ENCODE results near the gene DAP3.
A peak's percentile ranks its signal among the peaks of the same experiment; 100 is the strongest.
"Not testable (repeated sequence)": the region's sequence is repeated elsewhere in the genome, so short reads cannot be mapped to it uniquely, and the experiment has no call there.

DAP3 gene

GRCh38 chr1:155657463-155657862 lies 31.4 kb upstream of the DAP3 start:
- H3K4me1 ChIP-seq (ENCODE audit: insufficient read depth, low read length) = no peaks in the 10 kb centered on the region

GRCh38 chr1:155661239-155661638 lies 27.7 kb upstream of the DAP3 start:
- H3K9me3 ChIP-seq (ENCODE audit: low read length); H3K27me3 ChIP-seq (ENCODE audit: insufficient read depth, low read length); H3K4me1 ChIP-seq (ENCODE audit: insufficient read depth, low read length); H3K4me3 ChIP-seq (ENCODE audit: low read length); H2AFZ ChIP-seq (ENCODE audit: low read depth, low read length): not testable (repeated sequence)
- H3K36me3 ChIP-seq (ENCODE audit: insufficient read depth, low read length) = peaks cover 69% of the 10 kb centered on the region

More at GRCh38 chr1:155657463-155657862, 31.4 kb upstream of the DAP3 start:
- Histone ChIP-seq H3K9me3 (ENCODE audit: low read length) (no peaks in the 10 kb centered on the region), H3K27me3 (ENCODE audit: insufficient read depth, low read length) (no peaks in the 10 kb centered on the region), H3K4me3 (ENCODE audit: low read length) (no peak overlapping the region), H2AFZ (ENCODE audit: low read depth, low read length) (no peak overlapping the region), H3K36me3 (ENCODE audit: insufficient read depth, low read length) (peaks cover 38% of the 10 kb centered on the region)

DNA sequence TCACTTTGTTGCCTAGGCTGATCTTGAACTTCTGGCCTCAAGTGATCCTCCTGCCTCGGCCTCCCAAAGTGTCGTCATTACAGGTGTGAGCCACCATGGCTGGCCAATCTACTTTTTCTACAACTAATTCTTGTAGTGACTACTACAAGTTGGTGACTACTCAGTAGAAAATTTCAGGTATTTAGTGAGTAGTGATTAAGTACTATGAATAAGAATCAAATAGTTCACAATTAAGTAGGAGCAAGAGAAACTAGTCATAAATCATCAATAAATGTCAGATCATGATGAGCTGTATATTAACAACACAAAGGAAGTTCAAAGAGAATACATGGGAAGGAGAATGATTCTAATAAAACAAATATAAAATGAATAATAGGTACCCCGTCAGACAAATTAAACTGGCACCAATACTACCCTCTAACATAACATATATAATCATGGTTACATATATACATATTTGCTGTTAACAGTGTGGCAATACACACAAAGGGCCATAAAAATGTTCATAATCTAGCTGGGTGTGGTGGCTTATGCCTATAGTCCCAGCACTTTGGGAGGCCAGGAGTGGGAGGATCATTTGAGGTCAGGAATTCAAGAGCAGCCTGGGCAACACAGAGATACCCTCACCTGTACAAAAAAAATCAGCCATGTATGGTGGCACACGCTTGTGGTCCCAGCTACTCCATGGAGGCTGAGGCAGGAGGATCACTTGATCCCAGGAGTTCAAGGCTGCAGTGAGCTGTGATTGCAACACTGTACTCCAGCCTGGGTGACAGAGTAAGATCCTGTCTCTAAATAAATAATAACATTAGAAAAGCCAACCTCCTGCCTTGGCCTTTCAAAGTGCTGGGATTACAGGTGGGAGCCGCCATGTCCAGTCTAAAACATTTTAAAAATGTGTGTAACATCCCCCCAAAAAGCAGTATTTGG lies 19.4 kb upstream of the DAP3 start:
- Histone ChIP-seq H3K4me3 (ENCODE audit: low read length) (no peak overlapping the region), H3K4me1 (ENCODE audit: insufficient read depth, low read length) (no peaks in the 10 kb centered on the region), H3K36me3 (ENCODE audit: insufficient read depth, low read length) (peaks cover 88% of the 10 kb centered on the region), H3K9me3 (ENCODE audit: low read length) (no peaks in the 10 kb centered on the region), H3K27me3 (ENCODE audit: insufficient read depth, low read length) (no peaks in the 10 kb centered on the region), H2AFZ (ENCODE audit: low read depth, low read length) (no peak overlapping the region)

DNA sequence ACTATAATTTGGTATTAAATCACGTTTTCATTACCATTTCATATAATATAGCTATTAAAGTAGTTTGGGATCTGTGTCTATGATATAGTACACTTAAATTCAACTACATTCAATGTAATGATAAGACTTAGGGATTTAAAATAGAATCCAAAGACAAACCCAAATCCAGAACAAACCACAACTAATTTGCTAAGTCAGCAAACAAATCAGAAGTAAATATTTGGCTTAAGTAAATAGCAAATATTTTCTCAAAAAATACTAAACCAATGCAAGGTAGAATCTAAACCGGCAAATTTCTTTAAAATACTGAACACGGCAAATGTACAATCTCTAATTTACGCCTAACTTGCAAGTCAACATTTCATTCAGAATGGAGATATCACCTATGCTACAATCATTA lies 17.1 kb upstream of the DAP3 start:
- no peaks in the 10 kb centered on the region for H3K27me3 ChIP-seq (ENCODE audit: insufficient read depth, low read length)
- H2AFZ ChIP-seq (ENCODE audit: low read depth, low read length) = no peak overlapping the region
- peaks cover 83% of the 10 kb centered on the region for H3K36me3 ChIP-seq (ENCODE audit: insufficient read depth, low read length)
- H3K9me3 ChIP-seq (ENCODE audit: low read length) = no peaks in the 10 kb centered on the region
- no peaks in the 10 kb centered on the region for H3K4me1 ChIP-seq (ENCODE audit: insufficient read depth, low read length)
- H3K4me3 ChIP-seq (ENCODE audit: low read length) = no peak overlapping the region

DNA sequence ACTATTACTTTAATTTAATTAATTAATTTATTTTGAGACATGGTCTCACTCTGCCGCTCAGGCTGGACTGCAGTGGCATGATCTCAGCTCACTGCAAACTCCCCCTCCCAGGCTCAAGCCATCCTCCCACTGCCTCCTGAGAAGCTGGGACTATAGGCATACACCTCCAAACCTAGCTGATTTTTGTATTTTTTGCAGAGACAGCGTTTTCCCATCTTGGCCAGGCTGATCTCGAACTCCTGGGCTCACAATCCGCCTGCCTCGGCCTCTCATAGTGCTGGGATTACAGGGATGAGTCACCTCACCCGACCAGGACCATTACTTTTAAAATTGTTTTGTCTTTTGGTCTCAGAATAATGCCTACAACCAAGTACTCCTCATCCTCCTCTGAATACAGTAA lies 15.9 kb upstream of the DAP3 start:
- H3K27me3 ChIP-seq (ENCODE audit: insufficient read depth, low read length) = no peaks in the 10 kb centered on the region
- H3K36me3 ChIP-seq (ENCODE audit: insufficient read depth, low read length) = peaks cover 84% of the 10 kb centered on the region
- no peak overlapping the region for H3K4me3 ChIP-seq (ENCODE audit: low read length)
- no peaks in the 10 kb centered on the region for H3K9me3 ChIP-seq (ENCODE audit: low read length)
- H3K4me1 ChIP-seq (ENCODE audit: insufficient read depth, low read length) = no peaks in the 10 kb centered on the region
- no peak overlapping the region for H2AFZ ChIP-seq (ENCODE audit: low read depth, low read length)

DNA sequence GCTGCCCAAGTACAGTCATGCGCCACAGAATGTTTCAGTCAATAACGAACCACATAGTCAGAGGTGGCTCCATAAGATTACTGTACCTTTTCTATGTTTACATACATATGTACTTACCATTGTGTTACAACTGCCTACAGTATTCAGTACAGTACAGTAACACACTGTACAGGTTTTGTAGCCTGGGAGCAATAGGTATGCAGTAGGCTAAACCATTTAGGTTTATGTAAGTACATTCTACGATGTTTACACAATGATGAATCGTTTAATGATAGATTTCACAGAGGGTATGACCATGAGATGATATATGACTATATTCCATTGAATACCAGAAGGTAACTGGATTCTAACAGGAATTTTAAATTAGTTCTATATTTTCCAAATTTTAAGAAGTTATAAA lies 10.9 kb upstream of the DAP3 start:
- no peaks in the 10 kb centered on the region for H3K4me1 ChIP-seq (ENCODE audit: insufficient read depth, low read length)
- H2AFZ ChIP-seq (ENCODE audit: low read depth, low read length) = no peak overlapping the region
- no peaks in the 10 kb centered on the region for H3K9me3 ChIP-seq (ENCODE audit: low read length)
- no peaks in the 10 kb centered on the region for H3K27me3 ChIP-seq (ENCODE audit: insufficient read depth, low read length)
- H3K4me3 ChIP-seq (ENCODE audit: low read length) = no peak overlapping the region
- peaks cover 65% of the 10 kb centered on the region for H3K36me3 ChIP-seq (ENCODE audit: insufficient read depth, low read length)

DNA sequence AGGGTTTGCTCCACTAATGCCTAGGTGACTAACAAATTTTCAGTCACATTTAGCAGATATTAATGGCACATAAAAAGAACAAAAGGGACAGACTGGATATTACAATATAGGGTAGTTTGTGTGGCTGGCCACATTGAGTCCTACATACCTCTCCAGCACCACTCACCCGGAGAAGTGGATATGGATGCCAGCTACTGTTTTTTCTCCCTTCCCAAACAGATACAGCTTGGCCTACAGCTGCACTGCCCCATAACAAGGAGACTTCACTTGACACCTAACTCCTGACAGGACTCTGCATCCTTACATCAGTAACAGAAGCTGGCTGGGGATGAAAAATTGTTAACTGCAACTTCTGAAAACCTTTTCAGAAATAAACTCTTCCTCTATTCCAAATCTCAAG lies 9.9 kb upstream of the DAP3 start:
- not testable (repeated sequence) for H3K4me3 ChIP-seq (ENCODE audit: low read length); H3K4me1 ChIP-seq (ENCODE audit: insufficient read depth, low read length); H2AFZ ChIP-seq (ENCODE audit: low read depth, low read length); H3K27me3 ChIP-seq (ENCODE audit: insufficient read depth, low read length); H3K9me3 ChIP-seq (ENCODE audit: low read length)
- peaks cover 64% of the 10 kb centered on the region for H3K36me3 ChIP-seq (ENCODE audit: insufficient read depth, low read length)

- Histone ChIP-seq H2AFZ (ENCODE audit: low read depth, low read length) (no peak overlapping the region), H3K27me3 (ENCODE audit: insufficient read depth, low read length) (no peaks in the 10 kb centered on the region), H3K36me3 (ENCODE audit: insufficient read depth, low read length) (peaks cover 54% of the 10 kb centered on the region), H3K4me1 (ENCODE audit: insufficient read depth, low read length) (no peaks in the 10 kb centered on the region), H3K9me3 (ENCODE audit: low read length) (no peaks in the 10 kb centered on the region), H3K4me3 (ENCODE audit: low read length) (no peak overlapping the region)
Observed at GRCh38 chr1:155680531-155680930, 8.4 kb upstream of the DAP3 start.

DNA sequence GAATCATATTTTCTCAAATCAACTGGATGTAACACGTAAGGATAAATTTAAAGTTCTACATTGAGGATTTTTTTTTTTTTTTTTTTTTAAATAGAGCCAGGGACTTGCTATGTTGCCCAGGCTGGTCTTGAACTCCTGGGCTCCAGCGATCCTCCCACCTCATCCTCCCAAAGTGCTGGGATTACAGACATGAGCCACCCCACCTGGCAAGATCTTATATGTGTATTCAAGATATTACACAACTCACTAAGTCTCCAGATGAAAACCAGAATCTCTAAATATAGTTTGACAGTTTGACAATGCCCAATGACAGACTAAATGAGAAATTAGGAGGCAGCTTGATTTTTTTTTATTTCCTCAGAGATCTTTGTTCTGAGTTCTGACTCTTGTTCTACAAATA lies 7.1 kb upstream of the DAP3 start:
- H2AFZ ChIP-seq (ENCODE audit: low read depth, low read length) = no peak overlapping the region
- peaks cover 46% of the 10 kb centered on the region for H3K36me3 ChIP-seq (ENCODE audit: insufficient read depth, low read length)
- H3K4me3 ChIP-seq (ENCODE audit: low read length) = no peak overlapping the region
- no peaks in the 10 kb centered on the region for H3K27me3 ChIP-seq (ENCODE audit: insufficient read depth, low read length)
- no peaks in the 10 kb centered on the region for H3K9me3 ChIP-seq (ENCODE audit: low read length)
- peaks cover 6% of the 10 kb centered on the region for H3K4me1 ChIP-seq (ENCODE audit: insufficient read depth, low read length)

- H3K27me3 ChIP-seq (ENCODE audit: insufficient read depth, low read length); H3K9me3 ChIP-seq (ENCODE audit: low read length): not testable (repeated sequence)
- H3K4me1 ChIP-seq (ENCODE audit: insufficient read depth, low read length) = peaks cover 14% of the 10 kb centered on the region
- H3K4me3 ChIP-seq (ENCODE audit: low read length) = peak overlapping the region; percentile 79
- peaks cover 14% of the 10 kb centered on the region for H3K36me3 ChIP-seq (ENCODE audit: insufficient read depth, low read length)
- H2AFZ ChIP-seq (ENCODE audit: low read depth, low read length) = peak overlapping the region; percentile 48
Observed at GRCh38 chr1:155687705-155688323, 1.1 kb upstream of the DAP3 start.

DNA sequence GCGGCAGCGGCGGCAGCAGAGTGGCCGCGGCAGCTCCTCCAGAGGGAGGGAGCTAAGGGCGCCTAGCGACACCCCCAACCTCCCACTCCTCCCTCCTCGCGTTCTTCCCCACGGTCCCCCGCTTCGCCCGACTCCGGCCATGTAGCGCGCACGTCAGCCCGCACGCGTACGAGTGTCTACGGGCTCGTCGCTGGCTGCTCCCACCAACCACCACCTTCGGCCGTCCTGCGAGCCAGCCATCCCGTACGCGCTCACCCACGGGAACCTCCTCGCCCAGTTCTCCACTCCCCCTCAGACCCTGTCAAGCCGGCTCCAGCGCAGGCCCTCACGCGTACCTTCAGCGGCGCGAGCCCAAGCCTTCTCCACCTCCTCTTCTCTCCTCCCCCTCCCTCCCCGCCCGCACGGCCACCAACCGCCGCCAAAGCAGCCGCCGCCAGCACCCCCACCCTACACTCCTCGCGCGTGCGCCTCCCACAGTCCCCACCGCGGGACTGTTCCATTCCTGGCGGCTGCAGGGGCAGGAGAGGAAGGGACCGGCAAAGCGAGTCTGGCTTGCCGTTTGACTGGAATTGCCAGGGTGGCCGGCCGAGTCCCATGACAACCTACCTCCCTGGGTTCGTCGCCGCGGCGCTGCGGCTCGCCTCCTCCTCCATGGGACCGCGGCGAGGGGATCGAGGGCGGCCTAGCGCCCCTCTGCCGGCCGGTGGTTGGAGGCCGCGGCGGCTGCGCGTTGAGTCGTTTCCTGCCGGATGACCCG lies 389 bp upstream of the DAP3 start, which contains the start of gene YY1AP1:
Gene YY1AP1 (minus strand): TSS at position 451 of the 757 bp plus-strand sequence. CDS start 8,338 bp downstream, outside the sequence.
- Histone ChIP-seq H3K27me3 (ENCODE audit: insufficient read depth, low read length) (no peaks in the 10 kb centered on the region), H3K9me3 (ENCODE audit: low read length) (no peaks in the 10 kb centered on the region), H2AFZ (ENCODE audit: low read depth, low read length) (peak within 1 kb of the TSS; percentile 48), H3K4me1 (ENCODE audit: insufficient read depth, low read length) (peaks cover 14% of the 10 kb centered on the region), H3K4me3 (ENCODE audit: low read length) (peak within 1 kb of the TSS; percentile 79), H3K36me3 (ENCODE audit: insufficient read depth, low read length) (peaks cover 14% of the 10 kb centered on the region)

DNA sequence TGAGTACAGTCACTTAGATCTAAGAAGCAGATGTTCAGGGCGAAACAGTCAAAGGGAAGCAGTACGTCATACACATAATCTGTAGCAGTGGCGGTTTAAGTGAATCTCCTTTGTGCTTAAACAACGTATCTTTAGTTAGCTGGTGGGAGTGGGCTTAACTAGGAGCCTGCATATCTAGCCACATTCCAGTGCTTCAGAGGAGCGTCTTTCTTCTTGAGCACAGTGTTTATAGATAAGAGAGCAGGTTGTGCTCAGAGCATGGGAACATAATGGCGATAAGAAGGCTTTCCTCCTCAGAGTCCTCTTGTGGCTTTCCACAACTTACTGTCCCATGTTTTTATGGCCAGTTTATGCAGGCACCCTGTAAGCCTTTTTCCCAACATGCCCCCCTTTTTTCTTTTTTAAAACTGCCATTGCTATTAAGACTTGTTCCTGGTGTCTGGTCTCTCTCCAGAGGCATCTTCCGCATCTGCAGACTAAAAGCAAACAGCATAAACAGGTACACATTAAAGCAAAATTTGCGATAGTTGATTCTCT lies 3.2 kb downstream of the DAP3 start:
- H3K9me3 ChIP-seq (ENCODE audit: low read length) = peaks cover 1% of the 10 kb centered on the region
- H3K4me1 ChIP-seq (ENCODE audit: insufficient read depth, low read length) = peaks cover 8% of the 10 kb centered on the region
- H3K4me3 ChIP-seq (ENCODE audit: low read length) = no peak overlapping the region
- H3K27me3 ChIP-seq (ENCODE audit: insufficient read depth, low read length) = no peaks in the 10 kb centered on the region
- peaks cover 15% of the 10 kb centered on the region for H3K36me3 ChIP-seq (ENCODE audit: insufficient read depth, low read length)
- H2AFZ ChIP-seq (ENCODE audit: low read depth, low read length) = no peak overlapping the region

GRCh38 chr1:155694167-155694566 lies 5.3 kb downstream of the DAP3 start:
- H3K27me3 ChIP-seq (ENCODE audit: insufficient read depth, low read length) = no peaks in the 10 kb centered on the region
- H3K4me1 ChIP-seq (ENCODE audit: insufficient read depth, low read length) = peaks cover 8% of the 10 kb centered on the region
- H2AFZ ChIP-seq (ENCODE audit: low read depth, low read length) = no peak overlapping the region
- H3K4me3 ChIP-seq (ENCODE audit: low read length) = no peak overlapping the region
- peaks cover 2% of the 10 kb centered on the region for H3K9me3 ChIP-seq (ENCODE audit: low read length)
- peaks cover 15% of the 10 kb centered on the region for H3K36me3 ChIP-seq (ENCODE audit: insufficient read depth, low read length)

All from neuron (in vitro differentiated cells).